Gastroesophageal sphincter (tissue), 3 donors: ENCODE measurements around the gene PSME2.

Experiments
- CTCF ChIP-seq, 4 experiments: fragments of 200-600 bp in 2 of 4; fragments of 450-650 bp in 2 of 4; sonication (generic) in 1 of 4; IDR thresholded peaks; one replicate each; pipeline ENCODE4 v1.5.1; 2017 to 2019; ENCODE audit warnings: antibody characterized with exemption in 4 of 4, mild to moderate bottlenecking in 2 of 4, moderate library complexity in 2 of 4
- POLR2AphosphoS5 ChIP-seq: sonication (generic); formaldehyde crosslinking; IDR thresholded peaks from one replicate; pipeline ENCODE4 v1.6.1; 2017; ENCODE audit warnings: antibody characterized with exemption

- TF ChIP-seq CTCF (IDR thresholded peaks at IDR 0.05) = no peak
- TF ChIP-seq POLR2AphosphoS5 = no peak
Observed at GRCh38 chr14:24145219-24145618, 1.2 kb downstream of the PSME2 start.
